ENCODE results near the gene SDHB.

The SDHB gene

DNA sequence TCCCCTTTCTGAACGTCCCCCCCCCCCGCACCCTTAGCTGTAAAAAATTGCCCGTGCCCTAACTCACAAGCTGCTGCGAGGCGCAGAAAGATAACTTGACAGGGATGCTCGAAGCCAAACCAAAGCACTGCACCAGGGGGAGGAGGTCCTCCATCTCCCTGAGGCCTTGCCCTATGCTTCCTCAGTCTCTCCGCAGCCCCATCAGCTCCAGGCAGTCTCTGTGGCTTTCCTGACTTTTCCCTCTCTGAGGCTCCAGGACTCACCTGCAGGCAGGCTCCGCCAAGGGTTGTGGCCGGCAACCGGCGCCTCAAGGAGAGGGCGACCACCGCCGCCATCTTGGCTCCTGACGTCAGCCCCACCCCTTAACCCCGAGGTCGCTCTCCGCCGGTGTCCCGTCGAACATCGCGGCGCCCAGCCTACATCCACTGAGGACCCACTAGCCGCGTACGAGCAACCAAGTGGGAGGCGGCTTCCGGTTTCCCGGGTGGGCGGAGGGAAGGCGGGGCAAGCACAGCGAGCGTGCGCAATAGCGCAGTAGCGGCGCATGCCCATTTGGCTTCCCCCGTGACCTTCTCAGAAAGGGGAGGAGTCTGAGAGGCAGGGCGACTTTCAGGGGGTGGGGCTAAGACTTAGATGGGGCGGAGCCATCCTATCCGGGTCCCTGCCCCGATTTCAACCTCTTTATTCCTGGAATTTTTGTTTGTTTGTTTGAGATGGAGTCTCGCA, at the start of gene SDHB:
Gene SDHB, minus strand, starts transcription at position 348 of the 726 bp plus-strand sequence. Its CDS starts 13 bp downstream, at position 335.
- DNase-seq (ENCODE audit: low read depth, low spot score): peak; percentile 86

- DNase-seq (ENCODE audit: low read depth, low spot score): no peak
Observed at GRCh38 chr1:17102232-17102631, 48.4 kb upstream of the SDHB start.

GRCh38 chr1:17101261-17101660, 47.4 kb upstream of the SDHB start:
- DNase-seq (ENCODE audit: low read depth, low spot score): no peak

- DNase-seq (ENCODE audit: low read depth, low spot score): no peak
Observed at GRCh38 chr1:17099616-17100340, 45.9 kb upstream of the SDHB start.

GRCh38 chr1:17098446-17099317, 44.9 kb upstream of the SDHB start:
- DNase-seq (ENCODE audit: low read depth, low spot score): no peak

- DNase-seq (ENCODE audit: low read depth, low spot score): no peak
Observed at GRCh38 chr1:17097787-17098186, 44.0 kb upstream of the SDHB start.

GRCh38 chr1:17097147-17097546, 43.3 kb upstream of the SDHB start:
- no peak for DNase-seq (ENCODE audit: low read depth, low spot score)

GRCh38 chr1:17096584-17096983, 42.8 kb upstream of the SDHB start:
- no peak for DNase-seq (ENCODE audit: low read depth, low spot score)

GRCh38 chr1:17095141-17095540, 41.3 kb upstream of the SDHB start:
- DNase-seq (ENCODE audit: low read depth, low spot score): no peak

DNA sequence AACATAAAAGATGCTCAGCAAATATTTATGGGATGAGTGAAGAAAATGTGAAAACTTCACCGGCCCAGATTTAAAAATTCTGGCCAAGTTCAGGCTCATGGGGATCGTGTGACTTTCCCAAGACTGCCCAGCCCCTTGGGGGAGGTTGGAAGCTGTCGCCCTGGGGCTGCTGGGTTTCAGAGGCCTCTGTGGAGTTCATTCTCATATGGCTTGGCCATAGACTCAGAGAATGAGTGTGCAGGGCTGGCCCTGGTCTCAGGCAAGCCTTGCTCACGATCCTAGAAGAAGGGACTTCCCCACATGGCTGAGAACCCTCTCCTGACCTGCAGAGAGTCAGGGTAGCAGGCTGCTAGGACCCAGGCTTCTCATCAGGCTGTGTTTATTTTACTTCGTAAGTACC, 40.8 kb upstream of the SDHB start:
- no peak for DNase-seq (ENCODE audit: low read depth, low spot score)

DNA sequence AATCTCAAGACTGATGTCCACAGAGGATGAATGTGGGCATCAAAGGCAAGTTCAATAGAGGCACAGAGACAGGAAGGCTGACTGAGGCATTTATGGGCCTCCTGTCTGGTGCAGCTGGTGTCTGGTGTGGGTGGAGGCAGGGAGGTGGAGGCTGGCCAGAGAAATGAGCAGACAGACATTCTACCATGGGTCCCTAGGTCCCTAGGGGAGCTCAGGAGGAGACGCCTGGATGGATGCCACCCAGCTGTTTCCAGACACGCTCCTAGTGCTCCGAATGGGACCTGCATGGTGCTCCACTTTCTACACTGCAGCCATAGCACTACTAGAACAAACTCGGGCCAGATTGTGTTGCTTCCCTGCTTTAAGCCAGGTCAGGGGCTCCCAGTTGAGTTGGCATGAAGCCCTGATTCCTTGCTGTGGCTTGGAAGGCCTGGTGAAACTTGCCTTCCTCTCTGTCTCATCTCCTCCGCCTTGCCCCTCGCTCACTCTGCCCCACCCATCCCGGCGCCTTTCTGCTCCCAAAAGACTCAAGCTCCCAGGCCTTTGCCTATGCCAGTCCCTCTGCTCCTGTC, 40.1 kb upstream of the SDHB start:
- no peak for DNase-seq (ENCODE audit: low read depth, low spot score)

GRCh38 chr1:17091252-17091651, 37.4 kb upstream of the SDHB start:
- no peak for DNase-seq (ENCODE audit: low read depth, low spot score)

- no peak for DNase-seq (ENCODE audit: low read depth, low spot score)
Observed at GRCh38 chr1:17089506-17089905, 35.7 kb upstream of the SDHB start.

- DNase-seq (ENCODE audit: low read depth, low spot score): no peak
Observed at GRCh38 chr1:17086751-17087150, 32.9 kb upstream of the SDHB start.

DNA sequence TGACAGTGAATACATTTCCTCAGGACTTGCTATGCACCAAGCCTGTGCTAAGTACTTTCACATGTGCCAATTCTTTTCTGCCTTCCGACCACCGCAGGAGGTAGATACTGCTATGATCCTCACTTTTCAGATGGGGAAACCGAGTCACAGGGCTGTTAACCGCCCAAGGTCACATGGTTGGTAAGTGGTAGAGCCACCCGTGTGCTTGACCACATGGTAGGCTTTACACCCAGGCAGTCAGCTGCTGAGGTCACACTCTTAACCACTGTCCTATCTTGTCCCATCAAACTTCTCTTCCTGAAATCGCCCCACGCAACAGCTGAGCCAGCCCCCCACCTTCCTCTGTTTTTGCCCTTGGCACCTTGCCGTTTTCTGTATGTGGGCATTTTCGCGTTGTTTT, 31.0 kb upstream of the SDHB start:
- DNase-seq (ENCODE audit: low read depth, low spot score): no peak

GRCh38 chr1:17082761-17083160, 28.9 kb upstream of the SDHB start:
- DNase-seq (ENCODE audit: low read depth, low spot score): no peak

GRCh38 chr1:17081439-17081838, 27.6 kb upstream of the SDHB start:
- no peak for DNase-seq (ENCODE audit: low read depth, low spot score)

DNA sequence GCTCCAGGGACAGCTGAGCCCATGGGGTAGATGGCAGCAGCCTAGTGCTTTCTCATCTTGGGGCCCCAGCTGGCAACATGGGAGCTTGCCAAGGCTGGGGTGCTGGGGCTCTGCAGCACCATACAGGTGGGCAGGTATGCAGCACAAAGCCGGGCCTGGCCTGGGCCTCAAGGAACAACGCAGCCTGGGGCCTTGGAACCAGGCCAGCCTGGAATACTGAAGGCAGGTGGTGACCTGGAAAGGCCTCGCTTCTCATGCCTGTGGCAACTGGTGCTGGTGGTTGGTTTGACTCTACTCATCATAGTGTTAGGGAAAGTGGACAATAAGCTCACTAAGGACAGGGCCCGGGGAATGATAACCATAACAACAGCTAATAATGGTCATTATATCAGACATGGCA, 27.0 kb upstream of the SDHB start:
- no peak for DNase-seq (ENCODE audit: low read depth, low spot score)

DNA sequence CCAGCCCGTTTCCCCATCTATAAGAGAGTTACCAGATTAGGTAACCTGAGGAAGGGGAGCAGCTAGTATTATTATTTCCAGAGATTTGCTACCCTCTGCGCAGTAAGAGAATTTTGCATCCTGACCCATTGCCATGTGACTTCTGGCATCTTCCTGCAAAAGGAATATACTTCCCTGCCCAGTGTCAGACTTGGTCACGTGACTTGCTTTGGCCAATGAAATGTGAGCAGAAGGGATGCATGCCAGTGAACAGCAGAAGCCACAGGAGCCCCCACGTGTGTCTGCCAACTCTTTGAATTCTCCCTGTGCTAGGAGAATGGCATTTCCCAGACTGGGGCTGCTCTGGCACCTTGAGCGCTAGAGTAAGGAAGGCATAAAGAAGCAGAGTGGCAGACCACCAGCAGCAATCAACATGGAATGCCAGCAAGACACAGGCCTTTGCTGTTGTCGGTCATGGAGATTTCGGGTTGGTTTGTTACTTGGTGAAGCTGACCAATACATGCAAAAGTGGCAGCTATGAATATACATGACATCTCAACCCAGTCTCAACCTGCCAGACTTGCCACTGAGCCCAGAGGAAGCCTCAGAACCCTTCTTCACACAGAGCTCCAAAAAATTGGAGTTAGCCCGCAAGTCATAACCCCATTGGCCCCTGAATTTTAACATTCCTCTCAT, 26.4 kb upstream of the SDHB start:
- DNase-seq (ENCODE audit: low read depth, low spot score): no peak

- DNase-seq (ENCODE audit: low read depth, low spot score): no peak
Observed at GRCh38 chr1:17078991-17079868, 25.4 kb upstream of the SDHB start.
